Frontal cortex (tissue), 4 donors: ENCODE measurements around the gene RND3. TPM values are rescaled to one million over a fixed set of nuclear protein-coding genes. Genes with fewer than 3 reads are reported as not detected.

Experiments
- DNase-seq, 2 donors: peaks; one replicate each; pipeline ENCODE4 v3.0.0; 2012; ENCODE audit warnings: low spot score in 2 of 2
- FAIRE-seq: peaks from 2 replicates; lab custom pipeline; 2012; peaks lifted over from hg19 to GRCh38; lab: Jason Lieb, UNC
- total RNA-seq: library from RNA; depleted of rRNA; stranded (reverse); fragments of >200 nt; gene quantifications from one replicate; pipeline ENCODE4 v1.2.3, GENCODE V29; 2014
- donor health status: control.
- donor health status: control.
- donor health status: control.

RND3 gene
- total RNA-seq, 1 donor from 2014 or later, result 251 TPM

- DNase-seq (no peak), FAIRE-seq (no peak)
Measured at GRCh38 chr2:150478200-150478974, 9.1 kb downstream of the RND3 start.

GRCh38 chr2:150477347-150477746, 10.1 kb downstream of the RND3 start:
- DNase-seq (no peak), FAIRE-seq (no peak)

GRCh38 chr2:150476809-150477302, 10.6 kb downstream of the RND3 start:
- DNase-seq, result no peak
- no peak for FAIRE-seq

GRCh38 chr2:150476286-150476685, 11.2 kb downstream of the RND3 start:
- no peak for DNase-seq
- FAIRE-seq, result no peak

GRCh38 chr2:150475479-150476250, 11.8 kb downstream of the RND3 start:
- no peak for FAIRE-seq

GRCh38 chr2:150474326-150475074, 13.0 kb downstream of the RND3 start:
- DNase-seq, result no peak
- no peak for FAIRE-seq

More at GRCh38 chr2:150475479-150476250, 11.8 kb downstream of the RND3 start:
- DNase-seq, result no peak

GRCh38 chr2:150473767-150474166, 13.7 kb downstream of the RND3 start:
- DNase-seq, result no peak
- FAIRE-seq, result no peak

GRCh38 chr2:150472511-150472899, 15.0 kb downstream of the RND3 start:
- FAIRE-seq, result no peak
- no peak for DNase-seq

- FAIRE-seq (no peak), DNase-seq (no peak)
Measured at GRCh38 chr2:150471813-150472510, 15.5 kb downstream of the RND3 start.

GRCh38 chr2:150470435-150470834, 17.0 kb downstream of the RND3 start:
- FAIRE-seq (no peak), DNase-seq (no peak)

GRCh38 chr2:150469706-150470274, 17.7 kb downstream of the RND3 start:
- DNase-seq (no peak), FAIRE-seq (no peak)

- DNase-seq (no peak), FAIRE-seq (no peak)
Measured at GRCh38 chr2:150468350-150468960, 19.0 kb downstream of the RND3 start.

- DNase-seq (no peak), FAIRE-seq (no peak)
Measured at GRCh38 chr2:150467621-150467963, 19.9 kb downstream of the RND3 start.

- DNase-seq, result no peak
- no peak for FAIRE-seq
Measured at GRCh38 chr2:150466741-150467620, 20.5 kb downstream of the RND3 start.

- FAIRE-seq (no peak), DNase-seq (no peak)
Measured at GRCh38 chr2:150465703-150466569, 21.5 kb downstream of the RND3 start.

- DNase-seq, result no peak
- FAIRE-seq, result no peak
Measured at GRCh38 chr2:150464986-150465385, 22.5 kb downstream of the RND3 start.

GRCh38 chr2:150464270-150464669, 23.2 kb downstream of the RND3 start:
- no peak for FAIRE-seq
- no peak for DNase-seq
